ENCODE measurements around the gene SLC18B1. TPM values are rescaled to one million over a fixed set of nuclear protein-coding genes. Genes with fewer than 3 reads are reported as not detected.

Gene SLC18B1
- total RNA-seq, 4 donors from 2014 or later, result 3.9 to 12.3 (median 6.6) TPM

- no peaks in the 10 kb centered on the region for H3K9me3 ChIP-seq
- H3K27me3 ChIP-seq, result no peaks in the 10 kb centered on the region
- WGBS, 2 donors, result 28 to 30% methylated on average over 3 of the region's 3 CpGs
- DNase-seq (ENCODE audit: low spot score in 2 of 2), result peak in 1 of 2 donors; percentile 19
- H3K4me1 ChIP-seq, result peaks cover 0 to 7% (median 0%) of the 10 kb centered on the region in 4 donors
- H3K27ac ChIP-seq, result no peak overlapping the region
- H3K4me3 ChIP-seq, result no peak overlapping the region
- no peaks in the 10 kb centered on the region for H3K36me3 ChIP-seq
- TF ChIP-seq EP300 (IDR thresholded peaks at IDR 0.05) (peak; percentile 48 to 77), POLR2A (IDR thresholded peaks at IDR 0.05) (no peak), CTCF (IDR thresholded peaks at IDR 0.05) (peak in 1 of 5 experiments; percentile 20)
Measured at GRCh38 chr6:132734694-132735236, 63.7 kb downstream of the SLC18B1 start.

- Histone ChIP-seq H3K9me3 (no peaks in the 10 kb centered on the region), H3K27me3 (no peaks in the 10 kb centered on the region), H3K4me3 (no peak overlapping the region), H3K36me3 (no peaks in the 10 kb centered on the region), H3K4me1 (peaks cover 0 to 7% (median 0%) of the 10 kb centered on the region in 4 donors), H3K27ac (no peak overlapping the region)
- TF ChIP-seq EP300 (IDR thresholded peaks at IDR 0.05) (peak in 1 of 2 donors; percentile 29), CTCF (IDR thresholded peaks at IDR 0.05) (no peak)
- DNase-seq (ENCODE audit: low spot score in 2 of 2), result no peak
- 77 to 81% methylated on average over 1 of the region's 1 CpG for WGBS, 2 donors
Measured at GRCh38 chr6:132733814-132734213, 64.6 kb downstream of the SLC18B1 start.

- no peak overlapping the region for H3K27ac ChIP-seq
- no peaks in the 10 kb centered on the region for H3K36me3 ChIP-seq
- no peaks in the 10 kb centered on the region for H3K9me3 ChIP-seq
- TF ChIP-seq CTCF (IDR thresholded peaks at IDR 0.05), result no peak
- no peak for TF ChIP-seq EP300 (IDR thresholded peaks at IDR 0.05)
- no peak for TF ChIP-seq POLR2A (IDR thresholded peaks at IDR 0.05)
- H3K4me3 ChIP-seq, result no peak overlapping the region
- 73 to 78% methylated on average over 2 of the region's 2 CpGs for WGBS, 2 donors
- no peak for DNase-seq (ENCODE audit: low spot score in 2 of 2)
- H3K27me3 ChIP-seq, result no peaks in the 10 kb centered on the region
- H3K4me1 ChIP-seq, result peaks cover 0 to 7% (median 0%) of the 10 kb centered on the region in 4 donors
Measured at GRCh38 chr6:132733283-132733682, 65.2 kb downstream of the SLC18B1 start.

- no peaks in the 10 kb centered on the region for H3K36me3 ChIP-seq
- H3K4me1 ChIP-seq, result peaks cover 0 to 7% (median 0%) of the 10 kb centered on the region in 4 donors
- TF ChIP-seq EP300 (IDR thresholded peaks at IDR 0.05), result no peak
- no peak for TF ChIP-seq CTCF (IDR thresholded peaks at IDR 0.05)
- TF ChIP-seq POLR2A (IDR thresholded peaks at IDR 0.05), result no peak
- no peak for DNase-seq (ENCODE audit: low spot score in 2 of 2)
- H3K27ac ChIP-seq, result no peak overlapping the region
- H3K27me3 ChIP-seq, result no peaks in the 10 kb centered on the region
- 85 to 88% methylated on average over 2 of the region's 2 CpGs for WGBS, 2 donors
- no peak overlapping the region for H3K4me3 ChIP-seq
- H3K9me3 ChIP-seq, result no peaks in the 10 kb centered on the region
Measured at GRCh38 chr6:132731086-132731485, 67.4 kb downstream of the SLC18B1 start.

GRCh38 chr6:132730560-132730959 lies 67.9 kb downstream of the SLC18B1 start:
- WGBS, 2 donors, result 73 to 78% methylated on average over 3 of the region's 3 CpGs
- no peaks in the 10 kb centered on the region for H3K27me3 ChIP-seq
- peaks cover 0 to 7% (median 0%) of the 10 kb centered on the region in 4 donors for H3K4me1 ChIP-seq
- TF ChIP-seq CTCF (IDR thresholded peaks at IDR 0.05) (no peak), POLR2A (IDR thresholded peaks at IDR 0.05) (no peak), EP300 (IDR thresholded peaks at IDR 0.05) (no peak)
- no peak overlapping the region for H3K27ac ChIP-seq
- no peak for DNase-seq (ENCODE audit: low spot score in 2 of 2)
- H3K36me3 ChIP-seq, result no peaks in the 10 kb centered on the region
- no peaks in the 10 kb centered on the region for H3K9me3 ChIP-seq
- no peak overlapping the region for H3K4me3 ChIP-seq
